GM19328 (cell line): Measurements from ENCODE around the gene TAF1B.

Source experiments
- ATAC-seq: cut with Tn5 transposase; IDR thresholded peaks from one replicate; pipeline ENCODE4 v1.9.1; 2021; ENCODE audit warnings: mild to moderate bottlenecking, moderate library complexity; ENCODE audit not compliant: unreplicated experiment

TAF1B gene

DNA sequence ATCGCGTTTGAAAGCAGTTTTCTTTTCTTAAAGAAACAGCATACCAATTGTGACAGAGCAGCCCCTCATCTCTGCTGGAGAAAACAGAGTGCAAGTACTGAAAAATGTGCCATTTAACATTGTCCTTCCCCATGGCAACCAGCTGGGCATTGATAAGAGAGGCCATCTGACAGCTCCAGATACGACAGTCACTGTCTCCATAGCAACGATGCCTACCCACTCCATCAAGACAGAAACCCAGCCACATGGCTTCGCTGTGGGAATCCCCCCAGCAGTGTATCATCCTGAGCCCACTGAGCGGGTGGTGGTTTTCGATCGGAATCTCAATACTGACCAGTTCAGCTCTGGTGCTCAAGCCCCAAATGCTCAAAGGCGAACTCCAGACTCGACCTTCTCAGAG lies 117.7 kb downstream of the TAF1B start:
- no peak for ATAC-seq

DNA sequence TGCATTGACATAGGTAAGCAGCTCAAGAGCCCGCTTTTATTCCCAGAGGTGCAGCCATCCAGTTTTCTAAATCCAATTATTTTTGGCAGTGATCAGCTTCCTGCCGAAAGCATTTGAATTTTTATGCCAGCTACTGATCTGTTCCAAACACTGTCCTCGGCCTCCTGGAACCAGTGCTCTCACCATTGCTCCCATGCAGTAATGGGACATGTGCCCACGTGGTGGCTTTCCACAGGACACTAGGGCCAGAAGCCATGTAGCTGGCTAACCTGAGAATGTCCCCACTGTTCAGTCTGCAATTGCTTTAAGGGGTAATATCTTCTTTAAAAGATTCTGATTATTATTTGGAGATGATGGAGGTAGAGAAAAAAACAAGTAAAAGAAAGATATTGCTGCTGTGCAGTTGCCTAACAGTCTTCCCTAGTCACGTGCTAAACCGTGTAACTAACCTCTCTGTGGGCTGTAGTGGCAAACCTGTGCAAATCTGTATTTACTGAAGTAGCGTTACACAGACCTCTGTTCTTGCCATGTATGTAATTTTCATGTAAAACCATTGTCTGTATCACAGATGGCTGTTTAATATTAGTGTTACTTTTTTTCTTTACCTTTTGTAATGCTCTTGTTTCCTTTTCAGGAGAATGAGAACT lies 121.2 kb downstream of the TAF1B start:
- no peak for ATAC-seq

DNA sequence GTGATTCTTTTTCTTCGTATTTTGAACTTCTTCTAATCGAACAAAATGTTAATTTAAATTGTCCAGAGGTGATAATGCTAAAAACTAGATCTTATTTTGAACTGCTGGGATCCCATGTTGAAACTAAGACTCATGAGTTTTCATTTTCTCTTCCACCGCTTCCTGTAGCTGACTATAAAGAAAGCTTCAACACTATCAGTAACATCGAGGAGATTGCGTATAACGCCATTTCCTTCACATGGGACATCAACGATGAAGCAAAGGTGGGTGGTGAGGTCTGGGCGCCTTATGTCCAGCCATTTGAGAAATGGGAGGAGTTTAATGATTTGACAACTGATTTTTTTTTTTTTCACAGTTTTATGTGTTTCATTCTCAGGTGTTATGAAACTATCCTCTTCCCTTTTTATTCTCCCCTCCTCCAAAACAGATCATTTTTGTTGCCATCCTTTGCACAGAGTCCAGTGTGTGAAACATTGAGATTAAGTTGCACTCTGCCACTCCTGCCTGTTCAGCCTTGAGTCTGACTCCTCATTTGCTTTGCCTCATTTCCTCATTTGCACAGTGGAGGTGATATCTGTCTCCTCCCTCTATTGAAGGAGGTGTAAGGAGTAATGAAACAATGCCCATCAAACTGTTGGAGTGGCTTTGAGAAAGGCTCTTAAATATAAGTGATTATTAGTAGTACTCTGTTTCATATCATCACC lies 122.0 kb downstream of the TAF1B start:
- no peak for ATAC-seq

- ATAC-seq: no peak
Observed at GRCh38 chr2:9966491-9967022, 123.3 kb downstream of the TAF1B start.

DNA sequence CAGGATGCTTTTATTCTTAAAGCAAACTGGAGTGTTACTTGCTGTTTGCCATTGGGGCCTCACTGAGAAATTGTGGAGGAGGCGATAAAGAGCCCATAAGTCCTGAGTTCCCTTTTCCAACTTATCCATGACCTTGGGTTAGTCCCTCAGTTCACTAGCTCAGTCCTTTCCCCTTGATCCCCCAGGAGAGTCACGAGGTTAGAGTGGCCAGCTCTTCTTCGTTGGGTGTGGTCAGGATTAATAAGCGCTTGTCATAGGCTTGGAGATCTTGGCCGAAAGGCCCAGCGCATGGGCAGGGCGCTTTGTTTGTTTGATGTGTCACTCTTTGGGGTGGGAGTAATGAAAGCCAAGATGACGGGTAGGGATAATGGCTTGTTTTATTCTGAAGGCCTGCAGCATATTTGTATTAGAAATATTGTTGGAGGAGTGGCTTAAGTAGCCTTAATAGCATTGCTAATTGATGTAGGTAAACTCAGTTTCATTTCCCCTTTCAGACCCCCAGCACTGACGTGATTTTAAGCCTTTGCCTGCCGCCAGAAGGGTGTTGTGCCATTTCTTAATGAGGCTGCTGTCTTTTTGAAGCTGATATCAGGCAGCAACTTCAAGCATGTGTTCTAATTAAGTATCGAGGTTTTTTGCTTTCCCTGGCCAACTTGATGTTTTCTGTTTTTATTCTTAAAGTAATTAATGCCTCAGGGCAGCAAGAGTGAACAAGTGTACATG lies 123.9 kb downstream of the TAF1B start:
- ATAC-seq: no peak

DNA sequence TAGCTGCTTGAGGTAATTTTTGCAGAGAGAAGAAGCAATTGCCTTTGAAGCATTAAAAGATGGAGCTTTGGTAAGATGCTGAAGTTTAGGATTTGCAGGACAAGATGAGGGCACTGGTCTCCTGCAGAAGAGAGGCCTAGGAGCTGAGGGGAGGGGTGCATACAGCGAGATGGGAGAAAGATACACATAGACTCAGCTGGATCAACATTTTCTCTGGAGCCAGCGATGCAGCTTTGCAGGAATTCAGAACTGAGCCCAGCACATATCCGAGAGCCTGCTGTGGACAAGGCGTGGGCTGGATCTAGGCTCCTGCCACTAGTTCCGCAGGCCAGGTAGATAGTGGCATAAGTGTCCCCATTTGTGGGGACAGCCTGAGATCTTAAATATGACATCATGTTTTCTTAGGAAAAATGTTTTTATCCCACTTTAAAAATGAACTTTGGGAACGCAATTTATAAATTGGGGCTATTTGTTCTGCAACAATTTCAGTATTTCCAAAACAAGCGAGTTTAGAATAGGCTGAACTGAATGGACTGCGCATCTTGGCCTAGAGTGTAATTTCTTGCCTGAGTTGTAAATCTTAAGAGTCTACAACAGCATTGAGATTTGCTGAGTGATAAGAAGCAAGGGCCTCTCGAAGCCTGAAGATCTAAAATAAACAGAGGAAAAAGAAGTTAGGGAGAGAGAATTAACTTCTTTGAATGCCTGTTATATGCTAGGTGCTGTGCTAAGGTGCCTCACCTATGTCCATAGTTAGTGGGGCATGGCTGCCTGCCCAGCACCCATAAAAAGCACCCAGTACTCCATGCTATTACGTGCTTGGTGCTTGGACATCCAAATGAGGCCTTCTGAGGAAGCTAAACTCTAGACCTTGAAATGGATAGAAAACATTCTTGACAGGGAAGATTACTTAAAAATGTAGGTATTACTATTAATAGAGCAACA lies 125.6 kb downstream of the TAF1B start:
- ATAC-seq: no peak

DNA sequence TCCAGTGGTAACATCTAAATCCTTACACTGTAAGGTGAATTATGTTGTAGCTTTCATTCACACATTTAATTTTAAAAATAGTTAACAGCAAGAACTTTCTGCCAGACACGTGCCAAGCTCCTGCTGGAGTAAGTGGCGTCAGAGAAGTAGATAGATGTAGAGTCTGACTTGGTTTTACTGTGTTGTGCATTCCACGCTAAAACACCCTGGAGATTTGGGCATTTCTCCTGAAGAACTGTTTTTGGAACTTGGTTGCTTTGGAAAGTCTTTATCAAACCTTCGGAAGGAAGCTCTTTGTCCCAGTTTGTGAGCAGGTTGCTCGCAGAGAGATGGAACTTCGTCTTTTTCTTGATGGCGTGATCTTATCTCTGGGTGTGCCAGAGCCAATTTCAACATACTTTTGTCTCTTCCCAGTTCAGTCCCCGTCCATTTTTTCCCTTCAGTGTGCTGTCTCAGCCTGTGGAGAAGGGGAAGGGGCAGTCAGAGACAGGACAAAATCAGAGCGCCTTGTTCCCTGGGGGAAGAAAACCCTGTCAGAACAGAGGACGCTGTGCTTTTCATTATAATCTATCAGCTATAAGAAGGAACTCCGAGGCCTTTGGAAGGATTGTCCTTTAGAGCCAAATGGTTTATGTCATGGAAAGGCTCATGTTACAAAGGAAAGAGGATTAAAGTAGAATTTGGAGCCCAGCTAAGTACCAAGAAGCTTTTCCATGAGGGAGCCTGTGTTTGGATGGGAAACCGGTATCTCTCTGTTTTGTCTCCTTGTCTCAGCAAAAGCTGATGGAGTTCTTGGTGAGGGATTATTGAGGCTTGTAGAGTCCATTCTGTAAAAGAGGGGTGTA lies 127.1 kb downstream of the TAF1B start:
- ATAC-seq: no peak

GRCh38 chr2:9971105-9971818 lies 128.0 kb downstream of the TAF1B start:
- no peak for ATAC-seq

DNA sequence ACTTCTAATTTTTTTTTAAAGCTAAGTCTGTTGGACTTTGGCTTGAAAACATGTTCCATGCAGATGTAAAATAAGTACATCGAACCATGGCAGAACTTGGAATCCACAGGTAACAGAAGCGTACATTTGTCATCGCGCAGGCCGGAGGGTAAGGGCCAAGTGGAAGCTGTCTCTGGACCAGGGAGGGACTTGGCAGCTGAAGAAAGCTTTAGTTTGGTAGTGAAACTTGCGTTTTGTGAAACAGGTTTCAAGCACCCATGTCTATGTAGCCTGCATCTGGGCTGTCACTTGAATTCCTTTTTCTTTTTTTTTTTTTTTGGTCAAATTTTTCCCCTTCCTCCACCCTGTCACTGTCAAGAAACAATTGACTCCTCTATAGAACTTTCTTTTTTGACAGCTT lies 128.6 kb downstream of the TAF1B start:
- ATAC-seq: no peak

GRCh38 chr2:9972621-9973479 lies 129.6 kb downstream of the TAF1B start:
- ATAC-seq: no peak

DNA sequence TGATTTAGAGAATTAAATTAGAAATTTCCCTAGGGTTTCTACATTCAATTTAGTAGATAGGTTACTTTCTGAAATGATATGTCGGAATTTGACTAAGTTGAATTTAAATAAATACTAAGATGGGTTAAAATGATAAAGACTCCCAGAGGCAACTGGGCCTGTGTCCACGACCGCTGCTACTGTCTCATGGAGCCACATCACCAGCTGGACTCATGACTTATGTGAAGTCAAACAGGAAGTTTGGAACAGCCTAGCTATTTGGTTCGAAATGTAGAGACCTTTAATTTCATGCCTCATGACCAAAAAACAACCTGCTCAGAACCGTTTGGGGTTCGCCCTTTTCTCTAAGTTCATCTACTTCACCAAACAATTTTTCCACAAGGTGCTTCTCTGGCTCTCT lies 130.4 kb downstream of the TAF1B start:
- no peak for ATAC-seq

GRCh38 chr2:9974343-9974742 lies 131.1 kb downstream of the TAF1B start:
- no peak for ATAC-seq

DNA sequence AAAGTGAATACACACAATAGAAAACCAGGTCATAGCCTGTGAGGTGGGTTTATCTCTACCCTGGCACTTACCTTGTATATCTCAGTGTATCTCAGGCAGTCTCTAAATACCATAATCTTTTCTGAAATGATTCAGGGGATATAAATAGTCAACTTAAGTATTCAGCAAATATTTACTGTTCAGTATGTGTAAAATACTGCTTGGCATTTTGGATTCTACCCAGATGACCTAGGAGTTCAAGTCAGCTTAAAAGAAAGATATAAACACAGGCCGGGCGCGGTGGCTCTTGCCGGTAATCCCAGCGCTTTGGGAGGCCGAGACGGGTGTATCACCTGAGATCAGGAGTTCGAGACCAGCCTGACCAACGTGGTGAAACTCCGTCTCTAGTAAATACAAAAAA lies 132.1 kb downstream of the TAF1B start:
- no peak for ATAC-seq

DNA sequence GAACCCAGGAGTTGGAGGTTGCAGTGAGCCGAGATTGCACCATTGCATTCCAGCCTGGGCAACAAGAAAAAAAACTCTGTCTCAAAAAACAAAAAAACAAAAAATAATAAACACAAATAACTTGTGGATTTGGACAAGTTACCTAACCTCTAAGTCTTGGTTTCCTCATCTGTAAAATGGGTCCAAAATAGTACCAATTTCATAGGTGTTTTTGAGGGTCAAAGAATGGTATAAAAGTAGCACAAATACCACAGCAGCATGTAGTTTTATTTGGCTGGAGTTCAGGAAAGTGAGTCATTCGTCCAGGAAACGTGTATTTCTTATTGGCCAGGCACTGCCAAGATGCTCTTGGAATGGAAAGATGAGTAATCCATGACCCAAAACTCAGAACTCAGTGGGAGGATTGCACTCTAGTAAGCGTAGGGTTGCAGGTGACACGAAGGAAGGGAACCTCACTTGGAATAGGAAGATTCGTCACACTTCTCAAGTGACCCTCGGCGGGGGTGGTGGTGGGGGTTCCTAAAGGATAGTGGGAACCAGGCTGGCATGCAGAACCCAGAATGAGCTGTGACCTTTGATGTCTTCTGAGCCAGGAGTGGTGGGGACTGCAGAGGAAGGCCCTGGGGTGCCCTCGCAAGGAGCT lies 132.7 kb downstream of the TAF1B start:
- no peak for ATAC-seq

GRCh38 chr2:9979977-9980376 lies 136.7 kb downstream of the TAF1B start:
- no peak for ATAC-seq

GRCh38 chr2:9980520-9980919 lies 137.2 kb downstream of the TAF1B start:
- ATAC-seq: no peak

DNA sequence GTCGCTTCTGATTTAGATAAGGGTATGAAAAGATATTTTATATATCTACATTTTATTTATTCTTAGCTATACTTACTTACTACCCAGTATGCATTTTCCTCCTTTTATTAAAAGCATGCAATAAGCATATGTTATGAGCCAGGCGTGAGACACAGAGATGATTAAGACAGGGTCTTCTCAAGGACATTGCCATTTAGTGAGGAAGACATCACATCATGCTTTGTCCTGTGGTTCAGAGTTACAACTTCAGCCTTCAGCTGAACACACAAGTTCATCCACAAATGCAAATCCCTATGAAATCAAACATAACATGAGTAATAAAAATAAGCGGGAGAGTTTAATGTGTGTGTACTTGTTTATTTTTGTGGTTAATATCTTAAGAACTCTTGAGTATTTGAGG lies 138.4 kb downstream of the TAF1B start:
- no peak for ATAC-seq

DNA sequence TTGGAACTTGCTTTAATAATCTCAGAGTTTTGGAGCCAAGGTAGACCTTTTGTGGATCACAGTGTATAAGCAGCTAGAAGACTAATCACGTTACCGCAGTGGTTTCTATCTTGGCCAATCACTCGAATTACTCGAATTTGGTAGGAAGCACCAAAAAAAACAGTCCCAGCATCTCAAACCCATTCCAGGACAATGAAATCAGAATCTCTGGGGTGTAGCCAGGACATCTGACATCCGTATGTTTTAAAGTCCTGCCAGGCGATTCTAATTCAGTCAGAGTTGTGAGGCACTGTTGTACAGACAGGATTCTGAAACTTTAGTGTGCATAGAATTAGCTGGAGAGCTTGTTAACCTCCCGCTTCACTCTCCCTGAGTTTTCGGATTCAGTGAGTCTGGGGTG lies 139.0 kb downstream of the TAF1B start:
- no peak for ATAC-seq
